HepG2 (cell line): ENCODE data around the gene FLRT2. TPM values are rescaled to one million over a fixed set of nuclear protein-coding genes. Genes with fewer than 3 reads are reported as not detected.

Source experiments
- ATAC-seq: fragments of 200-7000 bp; cut with Tn5 transposase; 3 replicates; pipeline ENCODE4 v1.9.1; 2020; ENCODE audit warnings: mild to moderate bottlenecking, moderate library complexity
- BruUV-seq: library from RNA; stranded (reverse); fragments of 400-500 nt; replicated peaks from 2 replicates; lab custom pipeline; 2021; lab: Mats Ljungman, UMichigan
- CTCF ChIA-PET: fragments of 300-600 bp; formaldehyde crosslinking; extraction: SDS; loops from one replicate; lab custom pipeline; 2021; ENCODE audit warnings: low total read pairs, inconsistent platforms, low intra/inter-chr PET ratio; lab: Yijun Ruan, JAX
- POLR2A ChIA-PET: fragments of 350-600 bp; sonication (Branson Sonifier 250); formaldehyde crosslinking; loops from one replicate; lab custom pipeline; 2020; ENCODE audit warnings: antibody characterized with exemption, inconsistent platforms; lab: Yijun Ruan, JAX
- DNase-seq: peaks from one replicate; pipeline ENCODE4 v3.0.0-alpha.2; 2015; ENCODE audit warnings: low spot score
- FAIRE-seq: peaks from 3 replicates; lab custom pipeline; 2011; peaks lifted over from hg19 to GRCh38; lab: Jason Lieb, UNC
- H2AFZ ChIP-seq: one replicate; pipeline ENCODE4 v1.6.1; 2011; ENCODE audit warnings: low read length, inconsistent platforms
- H3K27ac ChIP-seq: fragments of 300-600 bp; 3 replicates; pipeline ENCODE4 v1.8.0; 2011; ENCODE audit warnings: mixed run types, mild to moderate bottlenecking, mixed read lengths, low read length, inconsistent platforms; ENCODE audit not compliant: insufficient read depth; ENCODE audit errors: extremely low read length
- H3K27me3 ChIP-seq, 2 experiments: fragments of 200-600 bp in 1 of 2; 2 replicates in 1 of 2; 3 replicates in 1 of 2; pipeline versions ENCODE4 v1.6.0 to v1.8.0; 2011; ENCODE audit warnings: low read length in 2 of 2, mild to moderate bottlenecking in 2 of 2, moderate library complexity in 2 of 2, inconsistent platforms in 1 of 2; ENCODE audit not compliant: insufficient read depth in 2 of 2, control insufficient read depth in 1 of 2
- H3K36me3 ChIP-seq, 2 experiments: fragments of 200-600 bp in 1 of 2; replicated peaks in 1 of 2; 2 replicates in 1 of 2; 3 replicates in 1 of 2; pipeline versions ENCODE4 v1.5.1 to v1.8.0; 2011; ENCODE audit warnings: low read length in 2 of 2, inconsistent platforms in 1 of 2; ENCODE audit not compliant: insufficient read depth in 2 of 2, control insufficient read depth in 1 of 2
- H3K4me1 ChIP-seq: 2 replicates; pipeline ENCODE4 v1.5.1; 2012; ENCODE audit warnings: low read length, inconsistent platforms; ENCODE audit not compliant: insufficient read depth
- H3K4me2 ChIP-seq: 2 replicates; pipeline ENCODE4 v1.6.0; 2011; ENCODE audit warnings: low read depth, low read length, inconsistent platforms
- H3K4me3 ChIP-seq, 3 experiments: fragments of 200-600 bp in 1 of 3; sonication (generic), shearing (Covaris generic) in 1 of 3; replicated peaks in 1 of 3; 2 replicates each; pipeline ENCODE4 v1.5.1; 2011 to 2016; ENCODE audit warnings: low read length in 3 of 3, inconsistent platforms in 2 of 3, low read depth in 2 of 3, mild to moderate bottlenecking in 2 of 3, control low read depth in 1 of 3, mixed read lengths in 1 of 3; ENCODE audit not compliant: insufficient read depth in 1 of 3
- H3K79me2 ChIP-seq: one replicate; pipeline ENCODE4 v1.6.1; 2011; ENCODE audit warnings: low read length, inconsistent platforms; ENCODE audit not compliant: insufficient read depth
- H3K9ac ChIP-seq: 2 replicates; pipeline ENCODE4 v1.6.0; 2011; ENCODE audit warnings: mild to moderate bottlenecking, low read depth, low read length, inconsistent platforms; ENCODE audit not compliant: insufficient read depth
- H3K9me3 ChIP-seq: 2 replicates; pipeline ENCODE4 v1.5.1; 2012; ENCODE audit warnings: mild to moderate bottlenecking, low read length
- H4K20me1 ChIP-seq: 2 replicates; pipeline ENCODE4 v1.6.0; 2011; ENCODE audit warnings: inconsistent platforms, mild to moderate bottlenecking, low read length, moderate library complexity; ENCODE audit not compliant: insufficient read depth
- AHDC1 ChIP-seq: sonication (generic); formaldehyde crosslinking; IDR thresholded peaks from 2 replicates; pipeline ENCODE4 v1.5.1; 2020; ENCODE audit warnings: mild to moderate bottlenecking, missing genetic modification reagents, borderline replicate concordance
- MLLT10 ChIP-seq: sonication (generic); formaldehyde crosslinking; IDR thresholded peaks from 2 replicates; pipeline ENCODE4 v1.4.0; 2020; ENCODE audit warnings: missing genetic modification reagents
- MTF1 ChIP-seq: sonication (generic); formaldehyde crosslinking; IDR thresholded peaks from 2 replicates; pipeline ENCODE4 v1.5.0; 2020; ENCODE audit warnings: missing genetic modification reagents
- PHB2 ChIP-seq: fragments of 450-650 bp; IDR thresholded peaks from 2 replicates; pipeline ENCODE4 v1.6.1; 2018; ENCODE audit not compliant: partially characterized antibody
- TOE1 ChIP-seq: sonication (generic); formaldehyde crosslinking; IDR thresholded peaks from 2 replicates; pipeline ENCODE4 v1.4.0; 2020; ENCODE audit warnings: mild to moderate bottlenecking, missing genetic modification reagents
- ZNF781 ChIP-seq: sonication (generic); formaldehyde crosslinking; IDR thresholded peaks from 2 replicates; pipeline ENCODE4 v1.5.1; 2020; ENCODE audit warnings: borderline replicate concordance, mild to moderate bottlenecking, missing genetic modification reagents; ENCODE audit errors: not compliant biosample characterization
- WGBS: methylation state at CpG from one replicate; pipeline ENCODE4 v1.1.6; 2017; ENCODE audit warnings: low lambda C conversion rate; 5-methylcytosine and 5-hydroxymethylcytosine counted together
- in situ Hi-C: cut with HindIII; loops from 2 replicates; pipeline ENCODE4 v1.10.0; 2017; ENCODE audit warnings: low pct_unique_long_range_greater_than_20kb; ENCODE audit not compliant: extremely low pct_ligation_motif_present
- intact Hi-C: fragments of 100-400 bp; cut with micrococcal nuclease; formaldehyde crosslinking; loops from one replicate; pipeline ENCODE4 v1.10.0; 2022; ENCODE audit not compliant: unreplicated experiment
- polyA plus RNA-seq, 8 experiments: library from polyadenylated mRNA; depleted of rRNA in 3 of 8; stranded (reverse) in 7 of 8; unstranded in 1 of 8; fragments of >200 nt; fragmentation: Illumina TruSeq in 4 of 8; extraction: Trizol in 4 of 8; gene quantifications; 2 replicates each; pipeline versions ENCODE4 v1.2.1 to v1.2.3, GENCODE V29; 2011 to 2016; ENCODE audit warnings: low read depth in 4 of 8, missing spikeins in 1 of 8, mixed read lengths in 1 of 8; ENCODE audit not compliant: insufficient read depth in 1 of 8
- total RNA-seq, 5 experiments: library from RNA; depleted of rRNA; stranded (reverse); fragments of >200 nt; fragmentation: Illumina TruSeq; extraction: Trizol; gene quantifications; 2 replicates each; pipeline ENCODE4 v1.2.3, GENCODE V29; 2016; ENCODE audit warnings: low read depth in 1 of 5
- TF ChIP-seq, protein P1 (sequence below): sonication (generic); formaldehyde crosslinking; IDR thresholded peaks from 2 replicates; pipeline ENCODE4 v1.4.0; 2020; ENCODE audit warnings: missing genetic modification reagents

FLRT2 gene
- total and polyA plus RNA-seq, 2 of the 13 experiments (the other 11 are each of a cell fraction or from before 2014, with no cell fraction given), result not detected

DNA sequence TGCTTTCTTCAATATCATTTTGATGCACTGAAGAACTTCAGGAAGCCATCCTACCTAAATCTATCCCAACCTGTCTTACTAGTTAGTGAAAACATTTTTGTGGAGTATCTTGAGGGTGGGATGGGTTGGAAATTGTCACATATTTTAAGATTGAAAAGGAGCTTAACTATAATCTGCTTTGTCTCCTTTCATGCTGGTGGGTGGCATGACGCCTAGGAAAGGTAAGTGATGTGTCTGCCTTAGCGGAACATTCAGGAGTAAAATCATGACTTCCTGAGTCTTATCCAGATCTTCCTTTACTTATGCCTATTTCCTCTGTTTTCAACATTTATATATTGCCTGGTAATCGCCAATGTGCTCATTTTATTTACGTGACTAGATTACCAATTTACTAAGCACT lies 74.1 kb downstream of the FLRT2 start:
- FAIRE-seq (no peak), DNase-seq (no peak), ATAC-seq (no peak)
- TF ChIP-seq TOE1 (CRISPR knock-in tag), result no peak
- in situ Hi-C loops, result no loop called here
- no peak overlapping the region for H2AFZ ChIP-seq
- no peak overlapping the region for H3K27ac ChIP-seq
- H3K79me2 ChIP-seq, result no peaks in the 10 kb centered on the region
- no peaks in the 10 kb centered on the region for H4K20me1 ChIP-seq
- no peak overlapping the region for H3K4me3 ChIP-seq
- CTCF ChIA-PET, result no interaction called here
- H3K4me1 ChIP-seq, result no peaks in the 10 kb centered on the region
- BruUV-seq, result no TSS peak
- intact Hi-C loops, result no loop called here
- H3K9me3 ChIP-seq, result peaks cover 41% of the 10 kb centered on the region; the same call in 1 of the 2 replicates
- no peak overlapping the region for H3K4me2 ChIP-seq
- POLR2A ChIA-PET, result no interaction called here
- WGBS, result 29% methylated on average over 4 of the region's 4 CpGs
- H3K9ac ChIP-seq, result no peak overlapping the region
- no peaks in the 10 kb centered on the region for H3K36me3 ChIP-seq
- H3K27me3 ChIP-seq, result no peaks in the 10 kb centered on the region

GRCh38 chr14:85604714-85605113 lies 74.8 kb downstream of the FLRT2 start:
- Histone ChIP-seq H3K4me1 (no peaks in the 10 kb centered on the region), H3K79me2 (no peaks in the 10 kb centered on the region), H3K27ac (no peak overlapping the region), H3K9ac (no peak overlapping the region), H3K27me3 (no peaks in the 10 kb centered on the region)
- no peak for DNase-seq
- 0% methylated on average over 2 of the region's 2 CpGs for WGBS
- TF ChIP-seq ZNF781 (no peak), MLLT10 (CRISPR knock-in tag) (no peak), AHDC1 (no peak), MTF1 (no peak), PHB2 (no peak)
- TF ChIP-seq, protein P1, sequence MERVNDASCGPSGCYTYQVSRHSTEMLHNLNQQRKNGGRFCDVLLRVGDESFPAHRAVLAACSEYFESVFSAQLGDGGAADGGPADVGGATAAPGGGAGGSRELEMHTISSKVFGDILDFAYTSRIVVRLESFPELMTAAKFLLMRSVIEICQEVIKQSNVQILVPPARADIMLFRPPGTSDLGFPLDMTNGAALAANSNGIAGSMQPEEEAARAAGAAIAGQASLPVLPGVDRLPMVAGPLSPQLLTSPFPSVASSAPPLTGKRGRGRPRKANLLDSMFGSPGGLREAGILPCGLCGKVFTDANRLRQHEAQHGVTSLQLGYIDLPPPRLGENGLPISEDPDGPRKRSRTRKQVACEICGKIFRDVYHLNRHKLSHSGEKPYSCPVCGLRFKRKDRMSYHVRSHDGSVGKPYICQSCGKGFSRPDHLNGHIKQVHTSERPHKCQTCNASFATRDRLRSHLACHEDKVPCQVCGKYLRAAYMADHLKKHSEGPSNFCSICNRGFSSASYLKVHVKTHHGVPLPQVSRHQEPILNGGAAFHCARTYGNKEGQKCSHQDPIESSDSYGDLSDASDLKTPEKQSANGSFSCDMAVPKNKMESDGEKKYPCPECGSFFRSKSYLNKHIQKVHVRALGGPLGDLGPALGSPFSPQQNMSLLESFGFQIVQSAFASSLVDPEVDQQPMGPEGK (CRISPR knock-in tag), result no peak
- TF ChIP-seq, all 625 proteins: peak for 0
- in situ Hi-C loops, result no loop called here
- no peak overlapping the region for H3K4me2 ChIP-seq
- no peaks in the 10 kb centered on the region for H3K36me3 ChIP-seq
- H3K4me3 ChIP-seq, result no peak overlapping the region
- no peak for ATAC-seq
- CTCF ChIA-PET, result no interaction called here
- peaks cover 48% of the 10 kb centered on the region; the same call in 1 of the 2 replicates for H3K9me3 ChIP-seq
- no peak overlapping the region for H2AFZ ChIP-seq
- intact Hi-C loops, result no loop called here
- FAIRE-seq, result no peak
- H4K20me1 ChIP-seq, result no peaks in the 10 kb centered on the region
- BruUV-seq, result no TSS peak
- POLR2A ChIA-PET, result no interaction called here
